Stimulated activated naive B cell treated with anti-CD40 and anti-IgM and Interleukin-4, amounts not matched to agents 10 μg/mL and 1 μg/mL and 100 μg/mL, for 72 hours (primary cell): ENCODE results near the gene KRT6C.
"Not testable (repeated sequence)": the region's sequence is repeated elsewhere in the genome, so short reads cannot be mapped to it uniquely, and the experiment has no call there.

Experiments used
- ATAC-seq, 2 donors: fragments of 150-1000 bp; cut with Tn5 transposase; replicated peaks; 2 replicates each; pipeline ENCODE4 v1.10.0; 2021; ENCODE audit warnings: moderate library complexity in 1 of 2
- DNase-seq: peaks from one replicate; pipeline ENCODE4 v3.0.0; 2021
- H3K27ac Mint-ChIP-seq: one replicate; pipeline ENCODE4 v1.8.0; 2022; ENCODE audit warnings: mild to moderate bottlenecking, mixed read lengths
- H3K27me3 Mint-ChIP-seq, 2 donors: one replicate each; pipeline ENCODE4 v1.8.0; 2022; ENCODE audit warnings: mixed read lengths in 2 of 2
- H3K36me3 Mint-ChIP-seq, 2 donors: one replicate each; pipeline ENCODE4 v1.8.0; 2022; ENCODE audit warnings: mixed read lengths in 2 of 2, mild to moderate bottlenecking in 1 of 2
- H3K4me1 Mint-ChIP-seq, 2 donors: one replicate each; pipeline ENCODE4 v1.8.0; 2022; ENCODE audit warnings: mixed read lengths in 2 of 2, mild to moderate bottlenecking in 1 of 2
- H3K4me3 Mint-ChIP-seq, 2 donors: one replicate each; pipeline ENCODE4 v1.8.0; 2022; ENCODE audit warnings: mild to moderate bottlenecking in 2 of 2, mixed read lengths in 2 of 2, moderate library complexity in 1 of 2
- H3K9me3 Mint-ChIP-seq, 2 donors: one replicate each; pipeline ENCODE4 v1.8.0; 2022; ENCODE audit warnings: mixed read lengths in 2 of 2, mild to moderate bottlenecking in 1 of 2

KRT6C gene

GRCh38 chr12:52493172-52493571 is 19.6 kb upstream of the KRT6C start, which contains the start of gene KRT6A:
TSS of gene KRT6A (minus strand) at chr12:52493257. CDS start at chr12:52493188, 69 bp downstream.
- no peak within 1 kb of the TSS for H3K4me3 Mint-ChIP-seq
- ATAC-seq (no peak), DNase-seq (no peak)
- H3K27ac Mint-ChIP-seq: no peak within 1 kb of the TSS
- H3K27me3 Mint-ChIP-seq: peaks cover 21 to 42% of the 10 kb centered on the region in 2 donors
- no peaks in the 10 kb centered on the region for H3K36me3 Mint-ChIP-seq
- H3K4me1 Mint-ChIP-seq: peaks cover 5 to 7% of the 10 kb centered on the region in 2 donors
- H3K9me3 Mint-ChIP-seq: peaks cover 0 to 1% of the 10 kb centered on the region in 2 donors

- not testable (repeated sequence) for H3K27ac Mint-ChIP-seq, H3K4me1 Mint-ChIP-seq, ATAC-seq, H3K9me3 Mint-ChIP-seq, H3K36me3 Mint-ChIP-seq, DNase-seq, H3K4me3 Mint-ChIP-seq
- H3K27me3 Mint-ChIP-seq: peaks cover 18 to 39% of the 10 kb centered on the region in 2 donors
These were observed 18.8 kb upstream of the KRT6C start for GRCh38 chr12:52492405-52492804.

DNA sequence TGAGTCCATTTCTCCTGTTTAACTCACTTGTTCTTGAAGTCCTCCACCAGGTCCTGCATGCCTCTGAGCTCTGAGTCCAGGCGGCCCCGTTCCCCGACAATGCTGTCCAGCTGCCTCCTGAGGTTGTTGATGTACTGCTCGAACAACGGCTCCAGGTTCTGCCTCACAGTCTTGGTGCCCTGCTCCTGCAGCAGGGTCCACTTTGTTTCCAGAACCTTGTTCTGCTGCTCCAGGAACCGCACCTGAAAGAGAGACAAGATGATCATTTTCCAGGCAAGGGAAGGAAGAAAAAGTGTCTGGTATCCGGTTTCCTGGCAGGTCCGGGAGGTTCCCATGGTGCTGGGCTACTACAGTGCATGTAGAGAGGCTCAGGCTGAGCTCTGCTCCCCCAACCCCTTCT is 17.9 kb upstream of the KRT6C start:
- DNase-seq: not testable (repeated sequence)
- H3K27me3 Mint-ChIP-seq: peaks cover 21 to 37% of the 10 kb centered on the region in 2 donors

DNA sequence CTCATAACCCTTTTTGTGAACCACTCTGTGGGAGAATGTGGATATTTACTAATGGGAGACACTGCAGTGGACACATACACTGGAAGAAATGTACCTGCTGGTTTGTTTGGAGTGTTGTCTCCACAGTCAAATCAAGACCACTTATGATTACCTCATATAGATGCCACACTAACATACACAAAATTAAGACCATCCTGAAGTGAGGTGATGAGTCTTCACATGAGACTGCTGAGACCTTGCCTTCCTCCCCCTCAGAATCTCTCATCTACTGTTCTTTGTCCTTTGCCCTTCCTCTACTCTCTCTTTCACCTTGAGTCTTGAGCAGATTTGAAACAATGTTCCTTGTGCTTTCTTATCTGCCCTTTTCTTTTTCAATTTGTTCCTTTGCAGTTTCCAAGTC is 15.1 kb upstream of the KRT6C start:
- ATAC-seq (no peak), DNase-seq (no peak)
- Mint-ChIP-seq H3K9me3 (peaks cover 9 to 13% of the 10 kb centered on the region in 2 donors), H3K36me3 (no peaks in the 10 kb centered on the region), H3K27ac (no peak overlapping the region), H3K27me3 (peaks cover 24 to 50% of the 10 kb centered on the region in 2 donors), H3K4me3 (no peak overlapping the region), H3K4me1 (no peaks in the 10 kb centered on the region)

More for the DNA sequence above, 17.9 kb upstream of the KRT6C start:
- H3K4me1 Mint-ChIP-seq, H3K9me3 Mint-ChIP-seq, H3K27ac Mint-ChIP-seq, H3K36me3 Mint-ChIP-seq, H3K4me3 Mint-ChIP-seq, ATAC-seq: not testable (repeated sequence)

DNA sequence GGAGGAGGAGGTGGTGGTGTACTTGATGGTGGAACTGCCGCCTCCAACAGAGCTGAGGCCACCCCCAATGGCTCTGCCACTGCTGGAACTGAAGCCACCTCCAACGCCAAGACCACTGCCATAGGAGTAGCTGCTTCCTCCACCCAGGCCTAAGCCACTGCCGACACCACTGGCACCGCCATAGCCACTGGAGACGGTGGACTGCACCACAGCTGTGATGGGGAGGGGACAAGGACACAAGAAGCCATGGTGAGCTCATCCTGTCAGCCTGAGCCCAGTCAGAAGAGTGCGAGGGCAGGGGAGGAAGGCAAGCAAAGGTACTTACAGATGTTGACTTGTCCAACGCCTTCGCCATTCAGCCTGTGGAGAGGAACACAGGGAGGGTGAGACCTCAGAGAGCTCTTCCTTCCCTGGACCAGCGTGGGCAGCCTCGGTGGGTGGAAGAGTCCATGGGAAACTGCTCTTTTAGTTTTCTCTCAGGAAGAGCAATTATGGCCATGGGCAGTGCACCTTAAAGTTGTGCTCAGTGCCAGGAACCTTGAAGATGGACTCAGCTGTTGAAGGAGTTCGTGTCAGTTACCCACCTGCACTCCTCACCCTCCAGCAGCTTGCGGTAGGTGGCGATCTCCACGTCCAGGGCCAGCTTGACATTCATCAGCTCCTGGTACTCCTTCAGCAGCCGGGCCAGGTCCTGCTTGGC is 14.3 kb upstream of the KRT6C start:
- H3K27ac Mint-ChIP-seq, DNase-seq, H3K4me1 Mint-ChIP-seq, H3K4me3 Mint-ChIP-seq, ATAC-seq, H3K36me3 Mint-ChIP-seq: not testable (repeated sequence)
- Mint-ChIP-seq H3K9me3 (peaks cover 9 to 13% of the 10 kb centered on the region in 2 donors), H3K27me3 (peaks cover 26 to 50% of the 10 kb centered on the region in 2 donors)

- Mint-ChIP-seq H3K4me3 (no peak overlapping the region), H3K27me3 (peaks cover 26 to 49% of the 10 kb centered on the region in 2 donors), H3K36me3 (no peaks in the 10 kb centered on the region), H3K27ac (no peak overlapping the region), H3K9me3 (peaks cover 9 to 13% of the 10 kb centered on the region in 2 donors), H3K4me1 (no peaks in the 10 kb centered on the region)
- no peak for ATAC-seq
- DNase-seq: no peak
These were observed 13.6 kb upstream of the KRT6C start for GRCh38 chr12:52487211-52487610.

GRCh38 chr12:52486166-52487105 is 12.8 kb upstream of the KRT6C start:
- no peak overlapping the region for H3K4me3 Mint-ChIP-seq
- H3K9me3 Mint-ChIP-seq: peaks cover 9 to 13% of the 10 kb centered on the region in 2 donors
- no peak for ATAC-seq
- no peak overlapping the region for H3K27ac Mint-ChIP-seq
- no peaks in the 10 kb centered on the region for H3K36me3 Mint-ChIP-seq
- DNase-seq: no peak
- H3K27me3 Mint-ChIP-seq: peaks cover 22 to 41% of the 10 kb centered on the region in 2 donors
- no peaks in the 10 kb centered on the region for H3K4me1 Mint-ChIP-seq

GRCh38 chr12:52480073-52480472 is 6.5 kb upstream of the KRT6C start:
- H3K27ac Mint-ChIP-seq: no peak overlapping the region
- H3K4me3 Mint-ChIP-seq: no peak overlapping the region
- ATAC-seq: no peak
- DNase-seq: no peak
- H3K27me3 Mint-ChIP-seq: peaks cover 22 to 36% of the 10 kb centered on the region in 2 donors
- no peaks in the 10 kb centered on the region for H3K36me3 Mint-ChIP-seq
- peaks cover 16 to 20% of the 10 kb centered on the region in 2 donors for H3K9me3 Mint-ChIP-seq
- no peaks in the 10 kb centered on the region for H3K4me1 Mint-ChIP-seq

DNA sequence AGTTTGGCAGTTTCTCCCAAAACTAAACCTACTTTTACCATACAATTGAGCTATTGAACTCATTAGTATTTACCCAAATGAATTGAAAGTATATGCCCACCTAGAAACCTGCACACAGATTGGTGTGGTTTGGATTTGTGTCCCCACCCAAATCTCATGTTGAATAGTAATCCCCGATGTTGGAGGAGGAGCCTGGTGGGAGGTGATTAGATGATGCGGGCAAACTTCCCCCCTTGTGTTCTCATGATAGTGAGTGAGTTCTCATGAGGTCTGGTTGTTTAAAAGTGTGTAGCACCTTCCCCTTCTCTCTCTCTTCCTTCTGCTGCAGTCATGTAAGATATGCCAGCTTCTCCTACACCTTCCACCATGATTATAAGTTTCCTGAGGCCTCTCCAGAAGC is 4.0 kb upstream of the KRT6C start:
- Mint-ChIP-seq H3K36me3 (no peaks in the 10 kb centered on the region), H3K27ac (no peak overlapping the region), H3K4me1 (no peaks in the 10 kb centered on the region), H3K4me3 (no peak overlapping the region), H3K9me3 (peaks cover 11% of the 10 kb centered on the region in 2 donors), H3K27me3 (peaks cover 6 to 16% of the 10 kb centered on the region in 2 donors)
- DNase-seq (no peak), ATAC-seq (no peak)

DNA sequence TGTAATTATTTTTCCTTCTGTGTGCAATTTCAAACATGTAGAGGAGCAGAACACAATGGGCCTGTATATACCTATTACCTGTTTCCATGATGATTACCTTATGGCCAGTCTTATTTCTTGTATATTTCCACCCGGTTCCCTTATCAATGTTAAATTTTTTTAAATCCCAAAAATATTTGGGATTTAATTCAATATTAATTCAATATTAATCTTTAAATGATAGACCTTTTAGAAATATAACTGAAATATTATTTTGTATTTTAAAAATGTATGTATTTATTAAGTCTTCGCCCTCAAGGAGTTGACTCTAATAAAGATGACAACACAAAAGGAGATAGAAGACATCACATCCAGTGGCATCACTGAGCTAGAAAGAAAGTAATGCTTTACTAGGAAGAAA is 607 bp upstream of the KRT6C start:
- H3K27me3 Mint-ChIP-seq: peaks cover 4 to 6% of the 10 kb centered on the region in 2 donors
- H3K27ac Mint-ChIP-seq: no peak overlapping the region
- H3K4me1 Mint-ChIP-seq: no peaks in the 10 kb centered on the region
- H3K36me3 Mint-ChIP-seq: no peaks in the 10 kb centered on the region
- DNase-seq (no peak), ATAC-seq (no peak)
- peaks cover 4 to 6% of the 10 kb centered on the region in 2 donors for H3K9me3 Mint-ChIP-seq
- H3K4me3 Mint-ChIP-seq: no peak overlapping the region

DNA sequence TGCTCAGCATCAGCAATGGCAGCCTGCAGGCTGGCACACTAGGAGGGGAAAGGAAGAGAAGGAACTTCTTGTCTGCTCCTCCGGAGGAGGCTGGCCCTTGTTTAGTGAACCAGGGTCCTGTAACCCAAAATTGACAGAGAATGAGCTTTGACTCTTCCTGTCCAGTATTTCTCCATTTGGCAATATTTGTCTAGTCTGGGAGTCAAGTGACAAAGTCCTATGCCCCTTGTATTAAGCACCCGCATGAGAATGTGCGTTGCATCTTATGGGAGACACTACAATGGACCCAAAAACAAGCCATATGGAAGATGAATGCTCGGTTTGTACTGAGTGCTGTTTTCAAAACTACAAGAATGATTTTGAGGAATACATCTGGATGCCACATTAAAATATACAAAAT is 3.8 kb downstream of the KRT6C start:
- Mint-ChIP-seq H3K4me1 (no peaks in the 10 kb centered on the region), H3K4me3 (no peak overlapping the region), H3K9me3 (no peaks in the 10 kb centered on the region), H3K27ac (no peak overlapping the region), H3K36me3 (no peaks in the 10 kb centered on the region), H3K27me3 (peaks cover 10 to 18% of the 10 kb centered on the region in 2 donors)
- DNase-seq (no peak), ATAC-seq (no peak)

DNA sequence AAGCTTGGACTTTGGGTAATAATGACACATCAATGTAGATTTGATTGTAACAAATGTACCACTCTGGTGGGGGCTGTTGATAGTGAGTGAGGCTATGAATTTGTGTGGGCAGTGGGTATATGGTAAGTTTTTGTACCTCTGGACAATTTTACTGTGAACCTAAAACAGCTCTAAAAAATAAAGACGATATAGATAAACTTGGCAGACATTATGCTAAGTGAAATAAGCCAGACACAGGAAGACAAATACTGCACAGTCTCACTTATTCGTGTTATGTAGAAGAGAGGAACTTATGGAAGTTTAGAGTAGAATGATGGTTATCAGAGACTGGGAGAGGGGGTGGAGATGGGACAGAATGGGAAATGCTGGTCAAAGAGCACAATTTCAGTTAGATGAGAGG is 8.7 kb downstream of the KRT6C start:
- H3K27me3 Mint-ChIP-seq: peaks cover 30% of the 10 kb centered on the region in 2 donors
- ATAC-seq (no peak), DNase-seq (no peak)
- no peak overlapping the region for H3K27ac Mint-ChIP-seq
- no peak overlapping the region for H3K4me3 Mint-ChIP-seq
- no peaks in the 10 kb centered on the region for H3K4me1 Mint-ChIP-seq
- H3K9me3 Mint-ChIP-seq: no peaks in the 10 kb centered on the region
- H3K36me3 Mint-ChIP-seq: no peaks in the 10 kb centered on the region

GRCh38 chr12:52461693-52462092 is 11.9 kb downstream of the KRT6C start:
- H3K27me3 Mint-ChIP-seq: peaks cover 31 to 45% of the 10 kb centered on the region in 2 donors
- H3K36me3 Mint-ChIP-seq: no peaks in the 10 kb centered on the region
- no peak overlapping the region for H3K27ac Mint-ChIP-seq
- H3K4me3 Mint-ChIP-seq: no peak overlapping the region
- no peaks in the 10 kb centered on the region for H3K4me1 Mint-ChIP-seq
- ATAC-seq (no peak), DNase-seq (no peak)
- peaks cover 0 to 1% of the 10 kb centered on the region in 2 donors for H3K9me3 Mint-ChIP-seq

- H3K27ac Mint-ChIP-seq: no peak overlapping the region
- DNase-seq (no peak), ATAC-seq (no peak)
- H3K4me3 Mint-ChIP-seq: no peak overlapping the region
- no peaks in the 10 kb centered on the region for H3K4me1 Mint-ChIP-seq
- peaks cover 0 to 1% of the 10 kb centered on the region in 2 donors for H3K9me3 Mint-ChIP-seq
- H3K27me3 Mint-ChIP-seq: peaks cover 44 to 51% of the 10 kb centered on the region in 2 donors
- H3K36me3 Mint-ChIP-seq: no peaks in the 10 kb centered on the region
These were observed 14.7 kb downstream of the KRT6C start for GRCh38 chr12:52458861-52459260.
